Thymus (tissue), 14 donors: Measurements from ENCODE around the gene IRF3. TPM values are rescaled to one million over a fixed set of nuclear protein-coding genes. Genes with fewer than 3 reads are reported as not detected.

Experiments used
- DNase-seq, 9 donors: peaks; one replicate each; pipeline ENCODE4 v3.0.0-alpha.2; 2013; ENCODE audit warnings: low spot score in 9 of 9, low read depth in 6 of 9, missing footprints in 1 of 9
- H3K27ac ChIP-seq, 2 donors: one replicate each; pipeline ENCODE4 v1.5.1; 2013; ENCODE audit warnings: control low read depth in 1 of 2, low read depth in 1 of 2, low read length in 1 of 2, mild to moderate bottlenecking in 1 of 2, moderate library complexity in 1 of 2
- H3K27me3 ChIP-seq, 2 donors: one replicate each; pipeline ENCODE4 v1.5.1; 2013; ENCODE audit warnings: low read length in 1 of 2; ENCODE audit not compliant: control insufficient read depth in 2 of 2, insufficient read depth in 1 of 2
- H3K36me3 ChIP-seq, 2 donors: one replicate each; pipeline ENCODE4 v1.5.1; 2013; ENCODE audit warnings: low read length in 1 of 2, mild to moderate bottlenecking in 1 of 2, moderate library complexity in 1 of 2; ENCODE audit not compliant: control insufficient read depth in 2 of 2, insufficient read depth in 2 of 2
- H3K4me1 ChIP-seq, 2 donors: one replicate each; pipeline ENCODE4 v1.5.1; 2013; ENCODE audit warnings: low read length in 2 of 2; ENCODE audit not compliant: control insufficient read depth in 2 of 2, insufficient read depth in 2 of 2
- H3K4me3 ChIP-seq, 2 donors: one replicate each; pipeline ENCODE4 v1.5.1; 2013; ENCODE audit warnings: low read length in 2 of 2, control low read depth in 1 of 2, mild to moderate bottlenecking in 1 of 2
- H3K9me3 ChIP-seq, 2 donors: one replicate each; pipeline ENCODE4 v1.5.1; 2013; ENCODE audit warnings: low read length in 1 of 2, mild to moderate bottlenecking in 1 of 2; ENCODE audit not compliant: control insufficient read depth in 2 of 2, insufficient read depth in 1 of 2
- WGBS: extraction: QIAGEN DNeasy Blood & Tissue Kit; methylation state at CpG from one replicate; pipeline ENCODE4 v1.1.7; 2013; 5-methylcytosine and 5-hydroxymethylcytosine counted together
- long read RNA-seq, 10 donors: transcript quantifications; one replicate each; lab custom pipeline, GENCODE V29; 2026
- polyA plus RNA-seq: library from polyadenylated mRNA; stranded (reverse); fragments of 200-250 nt; gene quantifications from one replicate; pipeline ENCODE4 v1.2.3, GENCODE V29; 2013
- total RNA-seq: library from RNA; stranded (reverse); fragments of 120-200 nt; gene quantifications from one replicate; pipeline ENCODE4 v1.2.4, GENCODE V29; 2013
- donor health status: healthy.

The IRF3 gene
- total RNA-seq (83.6 TPM), polyA plus RNA-seq (259 TPM)
- long read RNA-seq, donor 1, result 0 reads
- long read RNA-seq, donor 2, transcript IRF3-201 (7 exons, 1,691 nt), result minor isoform, 5 of 205 reads
- long read RNA-seq, donor 2, transcript IRF3-211 (2 exons, 550 nt), result major isoform, 7 of 205 reads
- long read RNA-seq, donor 2, transcript IRF3-203 (8 exons, 1,613 nt), result minor isoform, 6 of 205 reads
- long read RNA-seq, donor 2, partial matches to known transcripts, result 128 of 205 reads
- long read RNA-seq, donor 2, other reads (novel, unspliced or antisense), result 58 of 205 reads
- long read RNA-seq, donor 3, transcript IRF3-211 (2 exons, 550 nt), result major isoform, 7 of 31 reads
- long read RNA-seq, donor 3, transcript IRF3-203 (8 exons, 1,613 nt), result minor isoform, 6 of 31 reads
- long read RNA-seq, donor 3, partial matches to known transcripts, result 12 of 31 reads
- long read RNA-seq, donor 3, other reads (novel, unspliced or antisense), result 0 of 31 reads
- long read RNA-seq, donor 4, partial matches to known transcripts, result 0 of 1 reads
- long read RNA-seq, donor 4, other reads (novel, unspliced or antisense), result 0 of 1 reads
- long read RNA-seq, donor 5, transcript IRF3-211 (2 exons, 550 nt), result minor isoform, 5 of 105 reads
- long read RNA-seq, donor 5, transcript IRF3-203 (8 exons, 1,613 nt), result major isoform, 9 of 105 reads
- long read RNA-seq, donor 5, partial matches to known transcripts, result 68 of 105 reads
- long read RNA-seq, donor 5, other reads (novel, unspliced or antisense), result 20 of 105 reads
- long read RNA-seq, donor 6, transcript IRF3-201 (7 exons, 1,691 nt), result major isoform, 5 of 194 reads
- long read RNA-seq, donor 6, partial matches to known transcripts, result 169 of 194 reads
- long read RNA-seq, donor 6, other reads (novel, unspliced or antisense), result 12 of 194 reads
- long read RNA-seq, donor 7, partial matches to known transcripts, result 0 of 5 reads
- long read RNA-seq, donor 7, other reads (novel, unspliced or antisense), result 0 of 5 reads
- long read RNA-seq, donor 8, partial matches to known transcripts, result 0 of 1 reads
- long read RNA-seq, donor 8, other reads (novel, unspliced or antisense), result 0 of 1 reads
- long read RNA-seq, donor 9, partial matches to known transcripts, result 0 of 4 reads
- long read RNA-seq, donor 9, other reads (novel, unspliced or antisense), result 0 of 4 reads
- long read RNA-seq, donor 10, partial matches to known transcripts, result 0 of 4 reads
- long read RNA-seq, donor 10, other reads (novel, unspliced or antisense), result 0 of 4 reads

- peak within 1 kb of the TSS; percentile 60 to 70 for H3K4me3 ChIP-seq
- under 1% methylated on average over 50 of the region's 50 CpGs for WGBS
- H3K36me3 ChIP-seq, result peaks cover 41 to 43% of the 10 kb centered on the region in 2 donors
- DNase-seq, result peak; percentile 90 to 98 (median 96)
- peak within 1 kb of the TSS; percentile 85 to 92 for H3K27ac ChIP-seq
- peaks cover 21 to 35% of the 10 kb centered on the region in 2 donors for H3K4me1 ChIP-seq
- peaks cover 0 to 2% of the 10 kb centered on the region in 2 donors for H3K9me3 ChIP-seq
- no peaks in the 10 kb centered on the region for H3K27me3 ChIP-seq
Observed at GRCh38 chr19:49665351-49666119, at the start of gene IRF3, which contains the start of gene BCL2L12. Gene IRF3 (minus strand): TSS chr19:49665857. CDS start chr19:49664838, 1,019 bp downstream. Gene BCL2L12 (plus strand): TSS chr19:49665933. CDS start chr19:49666693, 760 bp downstream.

GRCh38 chr19:49713236-49713845 is 47.7 kb upstream of the IRF3 start:
- no peaks in the 10 kb centered on the region for H3K36me3 ChIP-seq
- no peaks in the 10 kb centered on the region for H3K27me3 ChIP-seq
- H3K4me1 ChIP-seq, result peaks cover 0 to 2% of the 10 kb centered on the region in 2 donors
- DNase-seq, result no peak
- 84% methylated on average over 8 of the region's 8 CpGs for WGBS
- no peaks in the 10 kb centered on the region for H3K9me3 ChIP-seq
- H3K4me3 ChIP-seq, result no peak overlapping the region
- H3K27ac ChIP-seq, result no peak overlapping the region

GRCh38 chr19:49712397-49712859 is 46.8 kb upstream of the IRF3 start:
- Histone ChIP-seq H3K27me3 (no peaks in the 10 kb centered on the region), H3K4me3 (no peak overlapping the region), H3K36me3 (no peaks in the 10 kb centered on the region), H3K27ac (no peak overlapping the region), H3K9me3 (no peaks in the 10 kb centered on the region), H3K4me1 (no peaks in the 10 kb centered on the region)
- no peak for DNase-seq
- 87% methylated on average over 20 of the region's 20 CpGs for WGBS

- H3K36me3 ChIP-seq, result no peaks in the 10 kb centered on the region
Observed at GRCh38 chr19:49710372-49710951, 44.8 kb upstream of the IRF3 start.

GRCh38 chr19:49705919-49706318 is 40.3 kb upstream of the IRF3 start:
- Histone ChIP-seq H3K4me1 (no peaks in the 10 kb centered on the region), H3K4me3 (no peak overlapping the region), H3K27ac (no peak overlapping the region), H3K36me3 (no peaks in the 10 kb centered on the region), H3K9me3 (no peaks in the 10 kb centered on the region), H3K27me3 (peaks cover 4 to 7% of the 10 kb centered on the region in 2 donors)
- WGBS, result 96% methylated on average over 16 of the region's 16 CpGs
- DNase-seq, result no peak

More at GRCh38 chr19:49710372-49710951, 44.8 kb upstream of the IRF3 start:
- Histone ChIP-seq H3K27me3 (no peaks in the 10 kb centered on the region), H3K9me3 (no peaks in the 10 kb centered on the region), H3K27ac (no peak overlapping the region), H3K4me3 (no peak overlapping the region), H3K4me1 (no peaks in the 10 kb centered on the region)
- WGBS, result 96% methylated on average over 20 of the region's 20 CpGs
- DNase-seq, result no peak

GRCh38 chr19:49704888-49705642 is 39.4 kb upstream of the IRF3 start:
- no peaks in the 10 kb centered on the region for H3K4me1 ChIP-seq
- no peak overlapping the region for H3K4me3 ChIP-seq
- no peak for DNase-seq
- 91% methylated on average over 22 of the region's 22 CpGs for WGBS
- no peaks in the 10 kb centered on the region for H3K9me3 ChIP-seq
- peaks cover 4 to 15% of the 10 kb centered on the region in 2 donors for H3K27me3 ChIP-seq
- no peak overlapping the region for H3K27ac ChIP-seq
- no peaks in the 10 kb centered on the region for H3K36me3 ChIP-seq

GRCh38 chr19:49701271-49701786 is 35.7 kb upstream of the IRF3 start:
- DNase-seq, result no peak
- no peak overlapping the region for H3K4me3 ChIP-seq
- 48% methylated on average over 40 of the region's 40 CpGs for whole genome bisulfite sequencing

More at GRCh38 chr19:49701271-49701786, 35.7 kb upstream of the IRF3 start:
- Histone ChIP-seq H3K4me1 (no peaks in the 10 kb centered on the region), H3K36me3 (no peaks in the 10 kb centered on the region), H3K27ac (no peak overlapping the region), H3K27me3 (peaks cover 4 to 15% of the 10 kb centered on the region in 2 donors), H3K9me3 (no peaks in the 10 kb centered on the region)
